Measurements from ENCODE around the gene TFE3. TPM values are rescaled to one million over a fixed set of nuclear protein-coding genes. Genes with fewer than 3 reads are reported as not detected.
"Not testable (repeated sequence)": the region's sequence is repeated elsewhere in the genome, so short reads cannot be mapped to it uniquely, and the experiment has no call there.

The TFE3 gene
- total RNA-seq, 1 experiment from 2014 or later, result 64.3 TPM

- H3K9me3 ChIP-seq (replicated peaks), result no peaks in the 10 kb centered on the region
- no peaks in the 10 kb centered on the region for H3K4me1 ChIP-seq (replicated peaks)
- H3K27ac ChIP-seq, result peak within 1 kb of the TSS; percentile 100
- DNase-seq (ENCODE audit: low read depth in 1 of 2, low spot score in 2 of 2), result peak; percentile 68 to 83
- no peaks in the 10 kb centered on the region for H3K27me3 ChIP-seq (replicated peaks)
- no peaks in the 10 kb centered on the region for H3K36me3 ChIP-seq
- peak within 1 kb of the TSS; percentile 53 for H3K4me3 ChIP-seq
Observed at GRCh38 chrX:49002091-49002935, 40.8 kb downstream of the TFE3 start, which contains the start of gene GRIPAP1. TSS of gene GRIPAP1 (minus strand) at chrX:49002264. CDS start at chrX:49002229, 35 bp downstream.

- Histone ChIP-seq H3K36me3 (0 out of 2 replicates have a peak, but pooled peaks cover 2% of the 10 kb centered on the region), H3K9me3 (replicated peaks) (no peaks in the 10 kb centered on the region), H3K4me3 (peak overlapping the region; percentile 53), H3K27ac (no peak overlapping the region), H3K4me1 (replicated peaks) (no peaks in the 10 kb centered on the region), H3K27me3 (replicated peaks) (no peaks in the 10 kb centered on the region)
- DNase-seq (ENCODE audit: low read depth in 1 of 2, low spot score in 2 of 2), result no peak
Observed at GRCh38 chrX:49001521-49002090, 41.6 kb downstream of the TFE3 start.

DNA sequence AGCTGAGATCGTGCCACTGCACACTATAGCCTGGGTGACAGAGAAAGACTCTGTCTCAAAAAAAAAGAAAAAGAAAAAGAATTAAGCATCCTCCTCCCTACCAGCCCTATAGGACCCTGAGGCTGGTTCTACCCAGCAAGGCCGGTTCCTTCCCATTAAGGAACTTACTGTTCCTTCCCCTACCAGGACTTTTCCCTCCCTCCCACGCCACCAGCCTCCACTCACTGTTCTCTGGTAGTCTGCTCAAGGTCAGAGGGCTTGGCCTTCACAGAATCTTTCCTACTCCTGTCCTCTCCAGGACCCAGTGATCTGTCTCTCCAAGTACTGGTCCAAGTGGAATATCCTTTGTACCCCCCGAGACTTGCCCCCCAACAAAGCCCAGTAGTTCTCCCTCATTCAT, 42.5 kb downstream of the TFE3 start:
- no peak for DNase-seq (ENCODE audit: low read depth in 1 of 2, low spot score in 2 of 2)
- Histone ChIP-seq H3K4me3 (no peak overlapping the region), H3K4me1 (replicated peaks) (no peaks in the 10 kb centered on the region), H3K27me3 (replicated peaks) (no peaks in the 10 kb centered on the region), H3K9me3 (replicated peaks) (no peaks in the 10 kb centered on the region), H3K27ac (no peak overlapping the region), H3K36me3 (0 out of 2 replicates have a peak, but pooled peaks cover 4% of the 10 kb centered on the region)

GRCh38 chrX:48999030-48999429, 44.1 kb downstream of the TFE3 start:
- DNase-seq (ENCODE audit: low read depth in 1 of 2, low spot score in 2 of 2), result no peak
- no peaks in the 10 kb centered on the region for H3K4me1 ChIP-seq (replicated peaks)
- no peak overlapping the region for H3K27ac ChIP-seq
- H3K27me3 ChIP-seq (replicated peaks), result no peaks in the 10 kb centered on the region
- no peaks in the 10 kb centered on the region for H3K9me3 ChIP-seq (replicated peaks)
- 0 out of 2 replicates have a peak, but pooled peaks cover 4% of the 10 kb centered on the region for H3K36me3 ChIP-seq
- H3K4me3 ChIP-seq, result no peak overlapping the region

DNA sequence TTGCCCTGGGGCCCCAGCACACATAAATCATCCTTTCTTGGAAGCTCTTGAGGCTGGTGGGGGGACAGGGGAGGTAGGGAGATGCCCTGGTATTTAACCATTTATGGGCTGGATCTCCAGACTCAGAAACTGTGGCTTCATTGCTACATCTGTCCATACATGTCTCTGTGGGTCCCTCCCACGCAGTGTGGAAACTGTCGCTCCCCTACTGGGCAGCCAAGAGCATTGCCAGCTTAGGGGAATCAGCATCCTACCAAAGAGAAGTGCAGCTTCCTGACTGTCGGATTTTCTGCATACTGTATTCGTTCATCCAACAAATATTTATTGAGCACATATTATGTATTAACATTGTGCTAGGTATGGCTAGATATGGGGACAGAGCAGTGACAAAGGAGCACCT, 44.8 kb downstream of the TFE3 start:
- H3K36me3 ChIP-seq, result 0 out of 2 replicates have a peak, but pooled peaks cover 4% of the 10 kb centered on the region
- no peaks in the 10 kb centered on the region for H3K9me3 ChIP-seq (replicated peaks)
- H3K4me3 ChIP-seq, result no peak overlapping the region
- no peak overlapping the region for H3K27ac ChIP-seq
- no peaks in the 10 kb centered on the region for H3K4me1 ChIP-seq (replicated peaks)
- H3K27me3 ChIP-seq (replicated peaks), result no peaks in the 10 kb centered on the region
- no peak for DNase-seq (ENCODE audit: low read depth in 1 of 2, low spot score in 2 of 2)

DNA sequence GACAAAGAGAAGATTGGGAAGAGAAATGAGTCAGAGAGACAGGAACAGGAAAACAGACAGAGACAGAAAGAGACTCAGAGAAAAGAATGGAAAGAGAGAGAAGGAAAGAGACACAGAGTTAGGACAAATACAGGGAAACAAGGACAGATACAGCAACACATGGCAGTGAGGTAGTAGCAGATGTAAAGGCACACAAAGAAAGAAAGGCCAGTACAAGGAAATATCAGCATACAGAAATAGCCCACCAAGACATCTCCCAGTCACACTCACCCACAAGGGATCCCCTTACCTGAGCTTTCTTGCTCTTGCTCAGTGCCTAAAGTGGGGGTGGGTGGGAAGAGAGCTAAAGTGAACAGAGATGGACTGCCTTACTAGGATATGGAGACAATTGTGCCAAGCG, 45.3 kb downstream of the TFE3 start:
- no peaks in the 10 kb centered on the region for H3K27me3 ChIP-seq (replicated peaks)
- H3K4me1 ChIP-seq (replicated peaks), result no peaks in the 10 kb centered on the region
- DNase-seq (ENCODE audit: low read depth in 1 of 2, low spot score in 2 of 2), result no peak
- H3K4me3 ChIP-seq, result no peak overlapping the region
- no peak overlapping the region for H3K27ac ChIP-seq
- no peaks in the 10 kb centered on the region for H3K9me3 ChIP-seq (replicated peaks)
- 0 out of 2 replicates have a peak, but pooled peaks cover 4% of the 10 kb centered on the region for H3K36me3 ChIP-seq

- Histone ChIP-seq H3K36me3 (0 out of 2 replicates have a peak, but pooled peaks cover 4% of the 10 kb centered on the region), H3K4me3 (no peak overlapping the region), H3K27ac (no peak overlapping the region), H3K27me3 (replicated peaks) (no peaks in the 10 kb centered on the region), H3K4me1 (replicated peaks) (no peaks in the 10 kb centered on the region), H3K9me3 (replicated peaks) (no peaks in the 10 kb centered on the region)
- DNase-seq (ENCODE audit: low read depth in 1 of 2, low spot score in 2 of 2), result no peak
Observed at GRCh38 chrX:48997455-48997854, 45.7 kb downstream of the TFE3 start.

DNA sequence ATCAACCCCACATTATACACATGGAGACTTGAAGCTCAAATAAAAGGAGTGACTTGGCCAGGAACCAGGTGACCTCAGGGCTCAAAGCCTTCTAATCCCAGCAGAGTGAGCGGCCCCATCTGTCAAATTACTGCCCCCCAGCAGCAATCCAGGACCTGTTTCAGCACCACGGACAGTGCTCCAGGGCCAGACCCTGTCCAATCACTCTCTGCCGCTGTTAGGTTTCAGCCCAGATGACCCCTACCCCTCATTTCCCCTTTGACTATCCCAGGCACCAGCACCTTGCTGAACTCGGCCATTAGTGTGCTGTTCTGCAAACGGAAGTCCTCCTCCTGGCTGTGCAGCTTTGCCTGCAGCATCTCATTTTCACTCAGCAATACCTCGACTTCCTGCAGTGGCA, 46.2 kb downstream of the TFE3 start:
- Histone ChIP-seq H3K4me1 (replicated peaks) (no peaks in the 10 kb centered on the region), H3K27me3 (replicated peaks) (no peaks in the 10 kb centered on the region)

GRCh38 chrX:48992341-48992740, 50.8 kb downstream of the TFE3 start:
- H3K36me3 ChIP-seq, result 0 out of 2 replicates have a peak, but pooled peaks cover 4% of the 10 kb centered on the region
- no peak overlapping the region for H3K27ac ChIP-seq
- H3K4me3 ChIP-seq, result no peak overlapping the region
- no peak for DNase-seq (ENCODE audit: low read depth in 1 of 2, low spot score in 2 of 2)
- H3K4me1 ChIP-seq (replicated peaks), result no peaks in the 10 kb centered on the region
- no peaks in the 10 kb centered on the region for H3K9me3 ChIP-seq (replicated peaks)
- no peaks in the 10 kb centered on the region for H3K27me3 ChIP-seq (replicated peaks)

More for the DNA sequence above, 46.2 kb downstream of the TFE3 start:
- no peak for DNase-seq (ENCODE audit: low read depth in 1 of 2, low spot score in 2 of 2)
- Histone ChIP-seq H3K36me3 (0 out of 2 replicates have a peak, but pooled peaks cover 4% of the 10 kb centered on the region), H3K9me3 (replicated peaks) (no peaks in the 10 kb centered on the region), H3K27ac (no peak overlapping the region), H3K4me3 (no peak overlapping the region)

DNA sequence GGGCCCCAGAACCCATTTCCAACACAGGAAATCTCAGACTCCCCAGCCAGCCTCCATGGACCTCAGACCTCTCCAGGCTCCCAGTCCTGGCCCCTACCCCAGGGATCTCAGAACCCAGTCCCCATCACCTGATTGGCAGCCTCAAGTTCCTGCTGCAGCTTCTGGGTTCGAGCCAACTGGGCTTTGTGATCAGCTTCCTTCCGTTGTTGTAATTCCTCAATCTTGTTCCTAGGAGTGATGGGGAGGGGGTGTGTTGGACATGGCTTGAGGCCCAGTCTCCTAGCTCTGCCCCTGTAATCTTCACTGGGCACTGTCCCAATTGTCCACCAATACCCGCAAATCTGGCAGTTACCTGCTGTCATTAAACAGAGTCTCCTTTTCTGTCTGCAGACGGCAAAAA, 53.7 kb downstream of the TFE3 start:
- no peak for DNase-seq (ENCODE audit: low read depth in 1 of 2, low spot score in 2 of 2)
- H3K27me3 ChIP-seq (replicated peaks), result no peaks in the 10 kb centered on the region
- H3K36me3 ChIP-seq, result no peaks in the 10 kb centered on the region
- H3K9me3 ChIP-seq (replicated peaks), result no peaks in the 10 kb centered on the region
- no peaks in the 10 kb centered on the region for H3K4me1 ChIP-seq (replicated peaks)
- no peak overlapping the region for H3K4me3 ChIP-seq
- no peak overlapping the region for H3K27ac ChIP-seq

- Histone ChIP-seq H3K9me3 (replicated peaks) (no peaks in the 10 kb centered on the region), H3K4me3 (no peak overlapping the region), H3K4me1 (replicated peaks) (no peaks in the 10 kb centered on the region), H3K36me3 (0 out of 2 replicates have a peak, but pooled peaks cover 6% of the 10 kb centered on the region), H3K27ac (no peak overlapping the region), H3K27me3 (replicated peaks) (no peaks in the 10 kb centered on the region)
- no peak for DNase-seq (ENCODE audit: low read depth in 1 of 2, low spot score in 2 of 2)
Observed at GRCh38 chrX:48983896-48984295, 59.3 kb downstream of the TFE3 start.

DNA sequence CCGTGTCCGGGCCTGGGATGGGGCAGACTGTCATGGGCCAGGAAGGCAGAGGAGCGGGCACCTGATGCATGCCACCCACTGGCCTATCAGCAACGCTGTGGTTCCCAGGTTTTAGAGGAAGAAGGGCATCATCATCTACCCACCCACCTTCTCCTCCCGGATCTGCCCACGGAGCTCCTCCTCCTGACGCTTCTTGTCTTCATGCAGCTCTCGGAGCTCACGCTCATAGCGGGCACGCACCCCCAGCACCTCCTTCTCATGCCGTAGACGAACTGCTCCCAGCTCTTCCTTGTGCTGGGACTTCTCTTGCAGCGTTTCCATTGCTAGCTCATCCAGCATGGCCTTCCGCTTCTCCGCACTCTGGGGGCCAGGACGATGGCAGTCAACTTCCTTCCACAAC, 60.1 kb downstream of the TFE3 start:
- Histone ChIP-seq H3K27ac (no peak overlapping the region), H3K9me3 (replicated peaks) (no peaks in the 10 kb centered on the region), H3K27me3 (replicated peaks) (no peaks in the 10 kb centered on the region), H3K4me3 (no peak overlapping the region), H3K36me3 (0 out of 2 replicates have a peak, but pooled peaks cover 6% of the 10 kb centered on the region), H3K4me1 (replicated peaks) (no peaks in the 10 kb centered on the region)
- DNase-seq (ENCODE audit: low read depth in 1 of 2, low spot score in 2 of 2), result no peak

DNA sequence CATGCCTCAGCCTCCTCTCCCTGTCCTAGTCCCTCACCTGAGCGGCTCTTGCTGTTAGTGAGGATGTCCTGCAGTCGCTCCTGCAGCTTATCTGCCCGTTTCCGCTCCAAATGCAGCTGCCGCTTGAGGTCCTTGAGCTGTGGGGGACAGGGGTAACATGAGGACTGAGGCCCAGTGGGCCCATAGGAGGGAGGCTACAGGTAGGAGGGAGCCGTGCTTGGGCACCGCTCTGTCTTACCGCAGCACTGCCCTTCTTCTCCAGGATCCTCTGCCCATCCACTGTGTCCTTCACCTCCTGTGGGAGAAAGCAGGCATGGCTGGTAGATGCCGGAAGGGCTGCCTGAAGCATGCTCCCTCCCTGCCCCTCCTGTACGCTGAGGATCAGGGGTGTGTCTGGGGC, 62.0 kb downstream of the TFE3 start:
- DNase-seq (ENCODE audit: low read depth in 1 of 2, low spot score in 2 of 2), result no peak
- Histone ChIP-seq H3K4me1 (replicated peaks) (no peaks in the 10 kb centered on the region), H3K9me3 (replicated peaks) (no peaks in the 10 kb centered on the region), H3K36me3 (0 out of 2 replicates have a peak, but pooled peaks cover 6% of the 10 kb centered on the region), H3K27ac (no peak overlapping the region), H3K27me3 (replicated peaks) (no peaks in the 10 kb centered on the region), H3K4me3 (no peak overlapping the region)

GRCh38 chrX:48980341-48980740, 62.8 kb downstream of the TFE3 start:
- not testable (repeated sequence) for H3K27me3 ChIP-seq (replicated peaks); H3K4me3 ChIP-seq; H3K9me3 ChIP-seq (replicated peaks); H3K27ac ChIP-seq; DNase-seq (ENCODE audit: low read depth in 1 of 2, low spot score in 2 of 2); H3K36me3 ChIP-seq; H3K4me1 ChIP-seq (replicated peaks)
